Psoas muscle (tissue), 8 donors: ENCODE results near the gene CELSR3. TPM values are rescaled to one million over a fixed set of nuclear protein-coding genes. Genes with fewer than 3 reads are reported as not detected.

Source experiments
- ATAC-seq, 4 donors: fragments of 200-7000 bp; cut with Tn5 transposase; one replicate each; pipeline ENCODE4 v1.9.1; 2020; ENCODE audit warnings: moderate library complexity in 3 of 4, mild to moderate bottlenecking in 2 of 4
- DNase-seq, 2 donors: peaks; one replicate each; pipeline ENCODE4 v3.0.0-alpha.2; 2020
- H3K27ac ChIP-seq: fragments of 200-600 bp; one replicate; pipeline ENCODE4 v1.8.0; 2022
- H3K27me3 ChIP-seq, 3 donors: fragments of 200-600 bp in 1 of 3; one replicate each; pipeline versions ENCODE4 v1.6.1 to v1.8.0; 2013 to 2022; ENCODE audit warnings: low read length in 2 of 3, mild to moderate bottlenecking in 2 of 3, moderate library complexity in 1 of 3; ENCODE audit not compliant: insufficient read depth in 3 of 3
- H3K36me3 ChIP-seq, 2 donors: fragments of 200-600 bp in 1 of 2; one replicate each; pipeline versions ENCODE4 v1.6.1 to v1.8.0; 2013 to 2022; ENCODE audit warnings: low read depth in 1 of 2, mild to moderate bottlenecking in 1 of 2, moderate library complexity in 1 of 2; ENCODE audit not compliant: insufficient read depth in 1 of 2
- H3K4me1 ChIP-seq: fragments of 200-600 bp; one replicate; pipeline ENCODE4 v1.8.0; 2022
- H3K4me3 ChIP-seq: fragments of 200-600 bp; one replicate; pipeline ENCODE4 v1.8.0; 2022; ENCODE audit warnings: mild to moderate bottlenecking
- H3K9me3 ChIP-seq: fragments of 200-600 bp; one replicate; pipeline ENCODE4 v1.8.0; 2022
- CTCF ChIP-seq: fragments of 200-600 bp; IDR thresholded peaks from one replicate; pipeline ENCODE4 v1.8.0; 2022; ENCODE audit warnings: antibody characterized with exemption
- WGBS, 3 donors: extraction: QIAGEN DNeasy Blood & Tissue Kit; methylation state at CpG; one replicate each; pipeline versions ENCODE4 v1.1.6 to v1.1.7; 2013; 5-methylcytosine and 5-hydroxymethylcytosine counted together
- intact Hi-C, 2 donors: fragments of 100-400 bp; cut with DNase I; formaldehyde crosslinking; loops; one replicate each; pipeline versions ENCODE4 v1.11.0 to v1.14.2; 2022
- polyA plus RNA-seq, 3 donors: library from polyadenylated mRNA; stranded (reverse); fragments of 200-250 nt; gene quantifications; one replicate each; pipeline ENCODE4 v1.2.3, GENCODE V29; 2013
- total RNA-seq, 4 donors: library from RNA; stranded (reverse); fragmentation: NEBNext Ultra II Directional in 2 of 4; extraction: Animal tissue kit (Norgen Biotek cat#: 25700) in 2 of 4; gene quantifications; one replicate each; pipeline versions ENCODE4 v1.2.1 to v1.2.4, GENCODE V29; 2021 to 2023
- donor health status: healthy with polysubstance abuse.
- donor health status: DM: no; HTN: no; CAD: no; lungs with moderate emphysema.
- donor health status: Bipolar disorder and iron deficiency.
- donor health status: healthy.
- donor health status: DM: yes; HTN: yes; CAD: no.
- donor health status: DM: no; HTN: no; CAD: no.
- donor health status: DM: no; HTN: no; CAD: no.
- donor health status: DM: yes; HTN: yes; CAD: no.

Gene CELSR3
- total and polyA plus RNA-seq, 7 donors: 0.04 to 0.21 (median 0.14) TPM

GRCh38 chr3:48630833-48631232 lies 31.9 kb downstream of the CELSR3 start:
- Histone ChIP-seq H3K27me3 (no peaks in the 10 kb centered on the region), H3K4me1 (peaks cover 8% of the 10 kb centered on the region), H3K27ac (no peak overlapping the region), H3K9me3 (no peaks in the 10 kb centered on the region), H3K4me3 (no peak overlapping the region), H3K36me3 (peaks cover 2 to 52% of the 10 kb centered on the region in 2 donors)
- intact Hi-C loops: no loop called here
- DNase-seq (peak in 1 of 2 donors; percentile 39), ATAC-seq (no peak)
- TF ChIP-seq CTCF: no peak
- 82 to 88% (median 84%) methylated on average over 12 of the region's 12 CpGs for WGBS, 3 donors

GRCh38 chr3:48630407-48630806 lies 32.3 kb downstream of the CELSR3 start:
- H3K4me3 ChIP-seq: no peak overlapping the region
- no peaks in the 10 kb centered on the region for H3K27me3 ChIP-seq
- ATAC-seq (no peak), DNase-seq (peak in 1 of 2 donors; percentile 30)
- 88 to 99% (median 95%) methylated on average over 6 to 8 of the region's 8 CpGs for WGBS, 3 donors
- H3K9me3 ChIP-seq: no peaks in the 10 kb centered on the region
- peaks cover 8% of the 10 kb centered on the region for H3K4me1 ChIP-seq
- intact Hi-C loops: no loop called here
- TF ChIP-seq CTCF: no peak
- H3K27ac ChIP-seq: no peak overlapping the region
- H3K36me3 ChIP-seq: peaks cover 2 to 56% of the 10 kb centered on the region in 2 donors

- ATAC-seq (no peak), DNase-seq (no peak)
- H3K27me3 ChIP-seq: no peaks in the 10 kb centered on the region
- H3K4me3 ChIP-seq: no peak overlapping the region
- no peak for TF ChIP-seq CTCF
- H3K4me1 ChIP-seq: peaks cover 8% of the 10 kb centered on the region
- H3K27ac ChIP-seq: no peak overlapping the region
- H3K9me3 ChIP-seq: no peaks in the 10 kb centered on the region
- intact Hi-C loops: no loop called here
- WGBS, 3 donors: 94 to 98% (median 96%) methylated on average over 11 to 12 of the region's 12 CpGs
- peaks cover 2 to 61% of the 10 kb centered on the region in 2 donors for H3K36me3 ChIP-seq
Measured at GRCh38 chr3:48629894-48630293, 32.8 kb downstream of the CELSR3 start.

GRCh38 chr3:48628277-48629017 lies 34.2 kb downstream of the CELSR3 start:
- intact Hi-C loops: no loop called here
- Histone ChIP-seq H3K36me3 (peaks cover 2 to 63% of the 10 kb centered on the region in 2 donors), H3K4me1 (no peaks in the 10 kb centered on the region), H3K9me3 (no peaks in the 10 kb centered on the region), H3K27ac (no peak overlapping the region), H3K27me3 (no peaks in the 10 kb centered on the region), H3K4me3 (no peak overlapping the region)
- DNase-seq (no peak), ATAC-seq (no peak)
- TF ChIP-seq CTCF: no peak
- WGBS, 3 donors: 78 to 87% (median 80%) methylated on average over 13 of the region's 13 CpGs

GRCh38 chr3:48625600-48625999 lies 37.1 kb downstream of the CELSR3 start:
- H3K9me3 ChIP-seq: no peaks in the 10 kb centered on the region
- no peaks in the 10 kb centered on the region for H3K4me1 ChIP-seq
- H3K27ac ChIP-seq: no peak overlapping the region
- intact Hi-C loops: no loop called here
- H3K36me3 ChIP-seq: peaks cover 2 to 50% of the 10 kb centered on the region in 2 donors
- no peak overlapping the region for H3K4me3 ChIP-seq
- no peak for DNase-seq
- WGBS, 3 donors: 88 to 91% (median 89%) methylated on average over 6 of the region's 6 CpGs
- TF ChIP-seq CTCF: no peak
- H3K27me3 ChIP-seq: no peaks in the 10 kb centered on the region
- no peak for ATAC-seq
